Ishikawa (cell line): ENCODE data around the gene VPS18.

Source experiments
- CEBPB ChIP-seq: IDR thresholded peaks from 2 replicates; pipeline ENCODE4 v1.6.1; 2012
- CREB1 ChIP-seq: IDR thresholded peaks from 2 replicates; pipeline ENCODE4 v1.6.1; 2012; ENCODE audit warnings: low read depth
- EGR1 ChIP-seq: IDR thresholded peaks from 2 replicates; pipeline ENCODE4 v1.6.1; 2012
- EP300 ChIP-seq: IDR thresholded peaks from 2 replicates; pipeline ENCODE4 v1.6.1; 2012; ENCODE audit warnings: borderline replicate concordance
- FOXM1 ChIP-seq: IDR thresholded peaks from 2 replicates; pipeline ENCODE4 v1.6.1; 2012; ENCODE audit warnings: low read depth, borderline replicate concordance
- MAX ChIP-seq: IDR thresholded peaks from 2 replicates; pipeline ENCODE4 v1.6.1; 2012
- NFIC ChIP-seq: IDR thresholded peaks from 2 replicates; pipeline ENCODE4 v1.6.1; 2012
- RAD21 ChIP-seq: IDR thresholded peaks from 2 replicates; pipeline ENCODE4 v1.6.1; 2012; ENCODE audit warnings: low read depth
- REST ChIP-seq: IDR thresholded peaks from 2 replicates; pipeline ENCODE4 v1.6.1; 2012; ENCODE audit warnings: low read depth, mild to moderate bottlenecking
- TAF1 ChIP-seq: IDR thresholded peaks from 2 replicates; pipeline ENCODE4 v1.6.1; 2012; ENCODE audit warnings: low read depth, mild to moderate bottlenecking
- TCF12 ChIP-seq: IDR thresholded peaks from 2 replicates; pipeline ENCODE4 v1.6.1; 2012; ENCODE audit warnings: low read depth
- TEAD4 ChIP-seq: IDR thresholded peaks from 2 replicates; pipeline ENCODE4 v1.6.1; 2012
- USF1 ChIP-seq: IDR thresholded peaks from 2 replicates; pipeline ENCODE4 v1.6.1; 2012
- YY1 ChIP-seq: IDR thresholded peaks from 2 replicates; pipeline ENCODE4 v1.6.1; 2012; ENCODE audit warnings: low read depth
- ZBTB7A ChIP-seq: IDR thresholded peaks from 2 replicates; pipeline ENCODE4 v1.6.1; 2012; ENCODE audit warnings: low read depth

Gene VPS18

GRCh38 chr15:40932156-40932555 is 37.9 kb downstream of the VPS18 start:
- TF ChIP-seq TAF1 (no peak), CEBPB (no peak), RAD21 (no peak), FOXM1 (no peak), REST (no peak), YY1 (no peak), USF1 (no peak), MAX (no peak), ZBTB7A (no peak), TEAD4 (no peak), NFIC (no peak), EP300 (no peak), EGR1 (no peak), TCF12 (no peak), CREB1 (no peak)

GRCh38 chr15:40932649-40933516 is 38.6 kb downstream of the VPS18 start:
- TF ChIP-seq TEAD4, result no peak
- no peak for TF ChIP-seq CREB1
- TF ChIP-seq RAD21, result no peak
- no peak for TF ChIP-seq USF1
- TF ChIP-seq EP300, result no peak
- no peak for TF ChIP-seq ZBTB7A
- TF ChIP-seq EGR1, result no peak

GRCh38 chr15:40933517-40933902 is 39.3 kb downstream of the VPS18 start:
- TF ChIP-seq EGR1 (no peak), TCF12 (no peak), ZBTB7A (no peak), TEAD4 (no peak), EP300 (no peak)

- TF ChIP-seq RAD21 (no peak), ZBTB7A (no peak), MAX (no peak), TEAD4 (no peak), CREB1 (no peak), CEBPB (no peak), NFIC (no peak), TCF12 (no peak), FOXM1 (no peak)
Measured at GRCh38 chr15:40934457-40934856, 40.2 kb downstream of the VPS18 start.

GRCh38 chr15:40936234-40936708 is 42.0 kb downstream of the VPS18 start:
- TF ChIP-seq ZBTB7A, result no peak
- no peak for TF ChIP-seq TEAD4
- TF ChIP-seq REST, result no peak
- no peak for TF ChIP-seq RAD21
- TF ChIP-seq TAF1, result no peak
- TF ChIP-seq EGR1, result no peak
- TF ChIP-seq NFIC, result no peak
- TF ChIP-seq FOXM1, result no peak
- TF ChIP-seq MAX, result no peak
- no peak for TF ChIP-seq EP300
- TF ChIP-seq CEBPB, result no peak
- TF ChIP-seq TCF12, result no peak
- no peak for TF ChIP-seq CREB1
- TF ChIP-seq USF1, result no peak
